Breast epithelium (tissue), 4 donors: ENCODE data around the gene ADD2. TPM values are rescaled to one million over a fixed set of nuclear protein-coding genes. Genes with fewer than 3 reads are reported as not detected.

Source experiments
- DNase-seq, 2 donors: peaks; one replicate each; pipeline ENCODE4 v3.0.0-alpha.2; 2019; ENCODE audit warnings: low spot score in 2 of 2
- H3K27ac ChIP-seq, 2 donors: fragments of 200-600 bp; sonication (generic) in 1 of 2; one replicate each; pipeline ENCODE4 v1.5.1; 2016 to 2019; ENCODE audit warnings: mild to moderate bottlenecking in 1 of 2
- H3K27me3 ChIP-seq, 2 donors: fragments of 200-600 bp; sonication (generic) in 1 of 2; one replicate each; pipeline versions ENCODE4 v1.5.1 to v1.6.0; 2017 to 2019; ENCODE audit warnings: control low read depth in 1 of 2, mild to moderate bottlenecking in 1 of 2
- H3K36me3 ChIP-seq: fragments of 200-600 bp; one replicate; pipeline ENCODE4 v1.5.1; 2019
- H3K4me1 ChIP-seq, 2 donors: fragments of 200-600 bp; sonication (generic); one replicate each; pipeline ENCODE4 v1.5.1; 2016 to 2019; ENCODE audit warnings: control low read depth in 1 of 2
- H3K4me3 ChIP-seq, 3 donors: fragments of 200-600 bp; sonication (generic); 1 replicate in 2 of 3; 2 replicates in 1 of 3; pipeline ENCODE4 v1.5.1; 2016 to 2019; ENCODE audit warnings: mild to moderate bottlenecking in 3 of 3, moderate library complexity in 2 of 3
- H3K9me3 ChIP-seq, 2 donors: fragments of 200-600 bp; sonication (generic) in 1 of 2; one replicate each; pipeline ENCODE4 v1.5.1; 2016 to 2019; ENCODE audit warnings: control low read depth in 1 of 2
- POLR2A ChIP-seq: fragments of 450-650 bp; IDR thresholded peaks from one replicate; pipeline ENCODE4 v1.6.1; 2016; ENCODE audit warnings: antibody characterized with exemption, mild to moderate bottlenecking, moderate library complexity
- POLR2AphosphoS5 ChIP-seq, 3 donors: sonication (generic); formaldehyde crosslinking; IDR thresholded peaks; one replicate each; pipeline ENCODE4 v1.6.1; 2017; ENCODE audit warnings: antibody characterized with exemption in 3 of 3
- intact Hi-C: fragments of 100-400 bp; cut with DNase I; formaldehyde crosslinking; loops from one replicate; pipeline ENCODE4 v1.15.1; 2023; ENCODE audit warnings: low total_unique reads
- total RNA-seq, 3 donors: library from RNA; depleted of rRNA; stranded (reverse); fragments of >200 nt; gene quantifications; one replicate each; pipeline ENCODE4 v1.1.0, GENCODE V29; 2016
- TF ChIP-seq, protein P1 (sequence below), 3 donors: fragments of 450-650 bp; IDR thresholded peaks; one replicate each; pipeline ENCODE4 v1.5.1; 2016 to 2017; ENCODE audit warnings: antibody characterized with exemption in 3 of 3, mild to moderate bottlenecking in 3 of 3, moderate library complexity in 3 of 3

ADD2 gene
- total RNA-seq, 3 donors from 2014 or later = 1.3 to 2.3 (median 1.9) TPM

GRCh38 chr2:70793450-70793849 is 25.4 kb upstream of the ADD2 start:
- intact Hi-C loops = loop anchor here (2.0 kb wide), 1 partner anchor 35 kb away; no protein-coding TSS in a partner anchor
- Histone ChIP-seq H3K4me3 (no peak overlapping the region), H3K27ac (no peak overlapping the region), H3K36me3 (no peaks in the 10 kb centered on the region), H3K4me1 (no peaks in the 10 kb centered on the region), H3K27me3 (peaks cover 0 to 33% of the 10 kb centered on the region in 2 donors), H3K9me3 (no peaks in the 10 kb centered on the region)
- DNase-seq = no peak
- no peak for TF ChIP-seq POLR2AphosphoS5 (IDR thresholded peaks at IDR 0.05)
- TF ChIP-seq, protein P1, sequence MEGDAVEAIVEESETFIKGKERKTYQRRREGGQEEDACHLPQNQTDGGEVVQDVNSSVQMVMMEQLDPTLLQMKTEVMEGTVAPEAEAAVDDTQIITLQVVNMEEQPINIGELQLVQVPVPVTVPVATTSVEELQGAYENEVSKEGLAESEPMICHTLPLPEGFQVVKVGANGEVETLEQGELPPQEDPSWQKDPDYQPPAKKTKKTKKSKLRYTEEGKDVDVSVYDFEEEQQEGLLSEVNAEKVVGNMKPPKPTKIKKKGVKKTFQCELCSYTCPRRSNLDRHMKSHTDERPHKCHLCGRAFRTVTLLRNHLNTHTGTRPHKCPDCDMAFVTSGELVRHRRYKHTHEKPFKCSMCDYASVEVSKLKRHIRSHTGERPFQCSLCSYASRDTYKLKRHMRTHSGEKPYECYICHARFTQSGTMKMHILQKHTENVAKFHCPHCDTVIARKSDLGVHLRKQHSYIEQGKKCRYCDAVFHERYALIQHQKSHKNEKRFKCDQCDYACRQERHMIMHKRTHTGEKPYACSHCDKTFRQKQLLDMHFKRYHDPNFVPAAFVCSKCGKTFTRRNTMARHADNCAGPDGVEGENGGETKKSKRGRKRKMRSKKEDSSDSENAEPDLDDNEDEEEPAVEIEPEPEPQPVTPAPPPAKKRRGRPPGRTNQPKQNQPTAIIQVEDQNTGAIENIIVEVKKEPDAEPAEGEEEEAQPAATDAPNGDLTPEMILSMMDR (IDR thresholded peaks at IDR 0.05) = no peak
- no peak for TF ChIP-seq POLR2A

DNA sequence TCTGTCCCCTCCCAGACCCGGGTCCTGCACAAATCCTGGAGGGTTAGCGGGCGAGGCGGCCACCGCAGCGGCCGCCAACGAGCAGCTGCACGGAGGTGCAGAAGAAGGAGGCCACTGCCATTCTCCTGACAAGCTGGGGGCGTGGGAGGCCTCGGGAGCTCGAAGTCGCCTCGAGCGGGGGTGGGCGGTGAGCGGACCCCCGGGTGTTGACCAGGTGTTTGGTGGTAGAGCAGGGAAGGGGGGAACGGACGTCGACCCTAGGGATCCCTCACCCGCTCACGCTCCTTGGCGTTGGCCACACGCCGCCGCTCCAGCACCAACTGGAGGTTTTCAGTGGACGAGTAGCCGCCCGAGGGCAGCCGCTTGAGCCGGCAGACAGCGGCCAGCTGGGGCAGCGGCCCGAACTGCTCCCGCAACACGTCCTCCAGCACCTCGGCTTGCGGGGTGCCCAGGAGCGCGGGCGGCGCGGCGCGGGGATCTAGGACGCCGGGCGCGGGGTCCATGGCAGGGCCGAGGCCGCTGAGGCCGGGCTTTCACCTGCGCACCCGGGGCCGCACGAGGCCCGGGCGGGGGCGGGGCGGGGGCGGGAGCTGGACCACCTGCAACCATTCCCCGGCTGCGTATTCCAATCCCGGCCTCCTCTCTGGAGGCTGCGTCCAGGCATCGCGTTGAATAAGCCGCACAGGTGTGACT is 22.3 kb upstream of the ADD2 start, which contains the start of gene FIGLA:
FIGLA (minus strand) TSS at position 508 of the 693 bp plus-strand sequence; CDS start at position 503, 5 bp downstream.
- DNase-seq = no peak
- intact Hi-C loops = no loop called here
- no peaks in the 10 kb centered on the region for H3K4me1 ChIP-seq
- no peaks in the 10 kb centered on the region for H3K9me3 ChIP-seq
- H3K27ac ChIP-seq = no peak within 1 kb of the TSS
- peak within 1 kb of the TSS; percentile 7 to 59 (median 37) for H3K4me3 ChIP-seq
- H3K27me3 ChIP-seq = peaks cover 0 to 46% of the 10 kb centered on the region in 2 donors
- TF ChIP-seq POLR2AphosphoS5 (IDR thresholded peaks at IDR 0.05) (no peak), POLR2A (no peak)
- TF ChIP-seq, protein P1 (IDR thresholded peaks at IDR 0.05) = no peak
- no peaks in the 10 kb centered on the region for H3K36me3 ChIP-seq

GRCh38 chr2:70789304-70790135 is 21.5 kb upstream of the ADD2 start:
- H3K4me3 ChIP-seq = peak overlapping the region; percentile 7 to 59 (median 37)
- DNase-seq = peak in 1 of 2 donors; percentile 20
- no peak overlapping the region for H3K27ac ChIP-seq
- H3K9me3 ChIP-seq = no peaks in the 10 kb centered on the region
- TF ChIP-seq POLR2AphosphoS5 (IDR thresholded peaks at IDR 0.05) = no peak
- TF ChIP-seq, protein P1 (IDR thresholded peaks at IDR 0.05) = peak in 2 of 3 donors; percentile 23 to 27
- H3K4me1 ChIP-seq = no peaks in the 10 kb centered on the region
- H3K27me3 ChIP-seq = peaks cover 0 to 45% of the 10 kb centered on the region in 2 donors
- intact Hi-C loops = no loop called here
- no peaks in the 10 kb centered on the region for H3K36me3 ChIP-seq

DNA sequence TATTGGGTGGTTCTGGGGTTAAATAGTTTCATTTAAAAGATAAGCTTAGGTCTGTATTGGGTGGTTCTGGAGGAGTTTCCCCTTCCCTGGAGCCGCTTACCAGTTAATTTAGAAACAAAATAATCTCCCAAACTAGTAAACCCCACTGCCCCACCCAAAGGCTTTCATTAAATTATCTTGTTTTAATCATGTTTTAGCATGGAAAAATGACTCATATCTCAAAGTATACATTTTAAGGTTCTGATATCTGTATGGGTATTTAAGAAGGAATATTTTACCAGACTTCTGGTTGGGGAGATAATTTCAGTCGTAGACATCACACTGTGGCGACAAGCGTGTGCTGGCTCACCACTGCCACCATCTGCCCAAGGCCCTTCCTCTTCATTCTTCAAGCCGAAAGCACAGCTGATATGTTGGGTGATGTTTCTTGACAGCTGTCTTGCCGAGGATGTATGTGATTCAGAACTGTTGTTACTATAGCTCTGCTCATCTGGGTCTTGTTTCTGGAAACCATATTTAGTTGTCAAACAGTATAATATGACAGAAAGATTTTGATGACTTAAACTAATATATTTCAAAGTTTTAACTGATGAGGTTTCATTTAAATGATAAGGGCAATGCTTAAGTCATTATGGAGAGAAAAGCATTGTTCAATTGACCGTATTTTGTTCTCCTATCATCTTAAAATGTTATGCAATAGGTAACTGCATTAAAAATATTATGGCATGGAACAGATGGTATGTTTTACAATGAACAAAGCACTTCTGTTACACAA is 17.3 kb upstream of the ADD2 start:
- H3K4me3 ChIP-seq = no peak overlapping the region
- TF ChIP-seq, protein P1 (IDR thresholded peaks at IDR 0.05) = no peak
- TF ChIP-seq POLR2AphosphoS5 (IDR thresholded peaks at IDR 0.05) = no peak
- no peak for TF ChIP-seq POLR2A
- no peak for DNase-seq
- no peak overlapping the region for H3K27ac ChIP-seq
- intact Hi-C loops = no loop called here
- no peaks in the 10 kb centered on the region for H3K9me3 ChIP-seq
- peaks cover 0 to 29% of the 10 kb centered on the region in 2 donors for H3K27me3 ChIP-seq
- no peaks in the 10 kb centered on the region for H3K36me3 ChIP-seq
- H3K4me1 ChIP-seq = no peaks in the 10 kb centered on the region
